GM08714 (cell line): ENCODE data around the gene SLC35D2.

Experiments
- H3K4me3 ChIP-seq: fragments of 200-500 bp; sonication (Bioruptor generic); 2 replicates; pipeline ENCODE4 v1.5.1; 2014; ENCODE audit warnings: mild to moderate bottlenecking, low read length, inconsistent platforms
- ZNF274 ChIP-seq: IDR thresholded peaks from 2 replicates; pipeline ENCODE4 v1.6.1; 2012; ENCODE audit warnings: mild to moderate bottlenecking, low read depth, low read length

The SLC35D2 gene

DNA sequence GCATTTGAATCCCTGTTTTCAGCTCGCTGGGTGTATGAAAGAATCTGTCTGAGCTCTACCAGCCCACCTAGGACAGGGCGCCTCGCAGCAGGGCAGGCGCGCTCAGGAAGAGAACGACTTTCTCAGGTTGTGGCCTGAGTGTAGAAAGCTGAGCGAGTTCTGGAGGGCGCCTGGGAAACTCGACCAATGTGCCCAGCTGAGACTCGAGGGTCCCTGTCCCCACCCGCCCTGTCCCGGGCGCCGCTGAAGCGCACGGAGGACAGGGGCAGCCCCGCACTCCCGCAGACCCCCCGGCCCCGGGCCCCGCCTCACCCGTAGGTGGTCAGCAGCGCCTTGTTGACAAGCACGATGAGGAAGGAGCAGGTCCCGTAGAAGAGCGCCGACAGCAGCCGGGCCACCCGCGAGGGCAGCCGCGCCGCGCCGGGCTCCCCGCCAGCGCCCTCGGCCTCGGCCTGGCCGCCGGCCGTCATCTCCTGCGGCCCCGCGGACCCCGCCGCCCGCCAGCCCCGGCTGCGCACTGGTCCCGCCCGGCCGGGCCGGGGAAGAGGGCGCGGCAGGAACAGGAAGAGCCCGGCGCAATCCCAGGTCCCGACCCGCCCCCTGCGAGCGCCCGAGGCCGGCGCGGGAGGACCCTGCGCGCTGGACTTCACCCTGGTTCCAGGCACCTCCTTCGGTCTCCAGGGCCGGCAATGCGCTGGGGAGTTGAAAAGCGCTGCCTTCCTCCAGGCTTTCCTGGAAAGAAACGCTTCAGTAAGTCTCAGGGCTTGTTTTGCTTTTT, at the start of gene SLC35D2:
SLC35D2 (minus strand) TSS at position 547 of the 778 bp plus-strand sequence; CDS start at position 470, 77 bp downstream.
- no peak for TF ChIP-seq ZNF274
- peak within 1 kb of the TSS; percentile 64 for H3K4me3 ChIP-seq

DNA sequence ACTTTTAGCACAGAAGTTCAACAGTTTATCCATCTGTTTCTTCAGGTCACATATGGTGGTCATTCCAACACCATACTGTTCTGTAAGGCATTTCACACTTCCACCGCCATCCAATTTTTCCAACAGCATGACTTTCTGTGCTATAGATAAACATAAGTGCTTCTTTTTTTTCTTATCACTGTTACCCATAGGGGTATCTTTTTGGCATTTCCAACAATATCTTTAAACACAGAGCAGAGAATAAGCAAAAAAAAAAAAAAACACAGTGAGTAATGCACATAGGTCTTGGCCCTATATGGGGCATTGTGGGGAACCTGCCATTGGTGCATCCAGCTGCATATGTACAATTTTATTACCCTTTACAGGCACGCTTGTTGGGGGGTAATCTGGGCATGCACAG, 46.9 kb upstream of the SLC35D2 start:
- TF ChIP-seq ZNF274 = no peak
- no peak overlapping the region for H3K4me3 ChIP-seq

- H3K4me3 ChIP-seq = no peak overlapping the region
- no peak for TF ChIP-seq ZNF274
Measured at GRCh38 chr9:96429732-96430131, 46.2 kb upstream of the SLC35D2 start.

GRCh38 chr9:96425500-96426169, 42.1 kb upstream of the SLC35D2 start:
- no peak for TF ChIP-seq ZNF274

DNA sequence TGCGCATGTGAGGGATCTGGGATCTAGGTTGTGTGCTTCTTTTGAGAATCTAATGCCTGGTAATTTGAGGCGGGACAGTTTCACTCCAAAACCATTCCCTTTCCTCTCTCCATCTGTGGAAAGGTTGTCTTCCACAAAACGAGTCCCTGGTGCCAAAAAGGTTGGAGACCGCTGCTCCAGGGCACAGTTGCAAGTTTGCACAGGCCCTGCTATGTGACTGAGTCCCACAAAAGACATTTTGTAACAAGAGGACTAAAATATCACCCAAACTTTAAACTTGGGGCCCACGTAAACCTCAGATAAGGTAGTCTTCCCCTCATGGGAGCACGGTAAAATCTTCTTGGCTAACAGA, 40.5 kb upstream of the SLC35D2 start:
- TF ChIP-seq ZNF274 = no peak

More at GRCh38 chr9:96425500-96426169, 42.1 kb upstream of the SLC35D2 start:
- no peak overlapping the region for H3K4me3 ChIP-seq

GRCh38 chr9:96423322-96423984, 39.9 kb upstream of the SLC35D2 start:
- no peak overlapping the region for H3K4me3 ChIP-seq
- no peak for TF ChIP-seq ZNF274

More for the DNA sequence above, 40.5 kb upstream of the SLC35D2 start:
- no peak overlapping the region for H3K4me3 ChIP-seq

DNA sequence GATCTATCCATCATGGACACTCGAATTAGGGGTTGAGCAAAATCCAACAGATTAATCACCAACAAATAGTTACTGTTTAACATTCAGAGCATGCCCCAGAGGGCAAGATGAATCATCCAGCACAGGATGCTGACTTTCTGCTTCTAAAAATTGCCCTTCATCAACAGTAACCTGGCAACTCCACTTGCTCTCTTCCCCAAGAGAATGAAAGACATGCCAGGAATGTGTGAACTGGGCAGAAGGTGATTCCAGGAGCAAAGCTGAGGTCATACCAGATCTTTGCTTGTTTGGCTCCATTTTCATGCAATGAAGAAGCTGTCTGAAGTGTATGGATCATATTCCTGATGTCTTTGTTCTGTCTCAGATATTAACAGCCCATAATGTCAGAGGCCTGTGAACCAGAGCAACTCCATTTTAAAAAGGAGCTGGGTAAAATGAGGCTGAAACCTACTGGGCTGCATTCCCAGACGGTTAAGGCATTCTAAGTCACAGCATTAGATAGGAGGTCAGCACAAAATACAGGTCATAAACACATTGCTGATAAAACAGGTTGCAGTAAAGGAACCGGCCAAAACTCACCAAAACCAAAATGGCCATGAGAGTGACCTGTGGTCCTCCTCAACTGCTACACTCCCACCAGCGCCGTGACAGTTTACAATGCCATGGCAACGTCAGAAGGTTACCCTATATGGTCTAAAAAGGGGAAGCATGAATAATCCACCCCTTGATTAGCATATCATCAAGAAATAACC, 37.1 kb upstream of the SLC35D2 start:
- no peak for TF ChIP-seq ZNF274
- no peak overlapping the region; the same call in 1 of the 2 replicates for H3K4me3 ChIP-seq

GRCh38 chr9:96419691-96419969, 36.1 kb upstream of the SLC35D2 start:
- H3K4me3 ChIP-seq = peak overlapping the region; percentile 98
- TF ChIP-seq ZNF274 = no peak

DNA sequence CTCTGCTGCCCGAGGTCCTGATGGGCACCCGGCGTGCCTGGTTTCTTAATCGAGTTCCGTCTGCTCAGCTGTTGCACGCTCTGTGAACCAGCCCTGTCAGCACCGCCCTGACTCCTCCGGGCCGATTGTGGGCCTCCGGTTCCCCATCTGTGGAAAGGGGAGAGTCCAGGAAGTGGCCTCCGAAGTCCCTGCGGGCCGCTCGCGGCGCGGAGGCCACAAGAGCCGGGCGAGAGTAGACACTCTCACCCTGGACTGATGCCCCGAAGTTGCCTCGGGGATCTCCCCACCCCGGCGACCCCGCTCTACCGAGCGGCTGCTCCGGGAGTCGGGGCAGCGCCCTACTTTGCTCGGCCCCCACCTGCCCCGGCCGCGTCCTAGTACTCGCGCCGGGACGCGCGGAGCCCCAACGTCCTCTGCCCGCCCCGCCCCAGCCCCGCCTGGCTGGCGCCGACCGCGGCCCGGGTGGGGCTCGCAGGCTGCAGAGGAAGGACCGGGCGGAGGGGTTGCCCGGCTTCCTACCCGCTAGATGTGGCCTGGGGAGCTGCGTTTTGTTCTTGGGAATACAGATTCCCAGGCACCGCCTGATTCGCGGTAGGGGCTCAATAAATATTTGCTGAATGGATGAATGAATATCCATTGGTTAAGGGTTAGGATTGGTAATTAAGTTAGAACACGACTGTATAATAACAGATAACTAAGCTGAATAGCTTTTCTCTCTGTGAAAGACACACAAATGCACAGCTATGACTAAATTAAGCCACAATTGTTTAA, 35.6 kb upstream of the SLC35D2 start:
- no peak for TF ChIP-seq ZNF274
- H3K4me3 ChIP-seq = peak overlapping the region; percentile 98

DNA sequence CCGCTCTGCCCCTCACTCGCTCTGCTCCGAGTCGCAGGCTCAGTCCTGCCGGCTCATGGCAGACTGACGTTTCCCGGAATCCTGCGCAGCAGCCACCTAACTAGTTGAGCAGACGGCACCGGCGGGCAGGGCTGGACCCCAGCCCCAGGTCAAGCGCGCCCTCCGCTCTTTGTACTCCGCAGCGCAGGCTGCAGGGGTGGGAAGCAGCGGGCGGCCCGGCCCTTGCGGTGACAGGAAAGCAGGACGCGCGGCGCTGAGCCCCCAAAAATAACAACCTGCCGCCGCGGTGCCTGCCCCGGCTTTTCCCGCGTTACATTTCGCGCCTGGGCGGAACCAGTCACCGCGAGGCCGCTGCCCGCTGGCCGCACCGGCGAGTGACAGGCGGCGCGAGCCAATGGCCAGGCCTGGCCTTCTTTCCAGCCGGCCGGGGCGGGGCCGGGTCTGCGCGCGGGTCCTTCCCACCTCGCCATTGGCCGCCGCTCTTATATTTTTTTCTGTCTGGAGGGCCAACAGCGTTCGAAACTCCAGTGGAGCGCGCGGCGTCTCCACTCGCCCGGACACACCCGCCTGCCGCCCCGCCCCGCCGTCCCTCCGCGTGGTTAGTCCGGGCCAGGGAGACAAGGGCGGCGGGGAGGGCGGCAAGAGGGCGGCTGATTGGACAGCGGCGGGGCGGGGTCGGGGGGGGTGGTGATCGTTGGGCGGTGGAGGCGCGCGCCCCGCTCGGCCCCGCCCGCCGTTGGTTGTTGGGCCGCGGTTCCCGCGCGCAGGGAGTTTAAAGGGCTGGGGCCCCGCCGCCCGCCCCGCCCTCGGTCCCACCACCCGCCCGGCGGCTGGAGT, 34.8 kb upstream of the SLC35D2 start, which contains the start of gene ZNF367:
ZNF367 (minus strand) TSS at position 288 of the 837 bp plus-strand sequence. CDS start 338 bp downstream, outside the sequence.
- no peak for TF ChIP-seq ZNF274

DNA sequence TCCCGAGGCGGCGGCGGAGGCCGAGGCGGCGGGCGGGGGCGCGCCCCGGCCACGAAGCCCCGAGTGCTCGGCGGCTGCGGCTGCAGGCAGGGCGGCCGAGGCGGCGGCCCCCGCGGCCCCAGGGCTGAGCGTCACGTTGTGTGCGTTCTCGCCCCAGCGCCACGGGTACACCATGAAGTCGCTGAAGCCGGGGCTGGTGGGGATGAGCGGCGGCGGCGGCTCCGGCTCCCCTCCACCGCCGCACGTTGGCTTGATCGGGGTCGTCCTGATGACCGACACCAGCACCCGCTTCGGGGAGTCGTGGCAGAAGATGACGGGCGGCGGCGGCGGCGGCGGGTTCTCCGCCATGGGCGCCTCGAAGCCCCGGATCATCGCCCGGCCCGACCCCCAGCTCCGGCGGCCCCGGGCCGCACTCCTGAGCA, 34.2 kb upstream of the SLC35D2 start:
- TF ChIP-seq ZNF274 = no peak
- H3K4me3 ChIP-seq = peak overlapping the region; percentile 82

More for the DNA sequence above, 34.8 kb upstream of the SLC35D2 start, which contains the start of gene ZNF367:
- peak within 1 kb of the TSS; percentile 98 for H3K4me3 ChIP-seq

GRCh38 chr9:96417051-96417586, 33.6 kb upstream of the SLC35D2 start:
- TF ChIP-seq ZNF274 = no peak
- peak overlapping the region; percentile 95 for H3K4me3 ChIP-seq
